Hematopoietic multipotent progenitor cell treated with erythropoietin and hydrocortisone succinate and interleukin-3 and kit ligand, for 4 days (in vitro differentiated cells): ENCODE data around the gene FAM221B.

Experiments
- DNase-seq: peaks from one replicate; pipeline ENCODE4 v3.0.0-alpha.2; 2015

The FAM221B gene

GRCh38 chr9:35814841-35815543, 13.5 kb downstream of the FAM221B start, which contains the start of gene HINT2:
Gene HINT2, minus strand, starts transcription at chr9:35815042. Its CDS starts 63 bp downstream, at chr9:35814979.
- DNase-seq, result peak; percentile 99

GRCh38 chr9:35814106-35814840, 14.3 kb downstream of the FAM221B start:
- peak; percentile 88 for DNase-seq

GRCh38 chr9:35813434-35814105, 15.0 kb downstream of the FAM221B start:
- peak; percentile 44 for DNase-seq

- peak; percentile 99 for DNase-seq
Measured at GRCh38 chr9:35812025-35812602, 16.4 kb downstream of the FAM221B start, which contains the start of gene SPAG8. Gene SPAG8, minus strand, starts transcription at chr9:35812262. Its CDS starts 115 bp downstream, at chr9:35812147.

GRCh38 chr9:35811381-35812024, 17.0 kb downstream of the FAM221B start:
- no peak for DNase-seq

- no peak for DNase-seq
Measured at GRCh38 chr9:35810122-35810521, 18.4 kb downstream of the FAM221B start.

GRCh38 chr9:35808433-35808832, 20.1 kb downstream of the FAM221B start:
- DNase-seq, result no peak

- no peak for DNase-seq
Measured at GRCh38 chr9:35806101-35806500, 22.4 kb downstream of the FAM221B start.

- no peak for DNase-seq
Measured at GRCh38 chr9:35801328-35802128, 27.0 kb downstream of the FAM221B start.

- no peak for DNase-seq
Measured at GRCh38 chr9:35800530-35800929, 28.0 kb downstream of the FAM221B start.

- no peak for DNase-seq
Measured at GRCh38 chr9:35798658-35799374, 29.7 kb downstream of the FAM221B start.

GRCh38 chr9:35797311-35798109, 31.0 kb downstream of the FAM221B start:
- DNase-seq, result no peak

- DNase-seq, result no peak
Measured at GRCh38 chr9:35795695-35796094, 32.8 kb downstream of the FAM221B start.

- no peak for DNase-seq
Measured at GRCh38 chr9:35793461-35793860, 35.1 kb downstream of the FAM221B start.

GRCh38 chr9:35792826-35793225, 35.7 kb downstream of the FAM221B start:
- no peak for DNase-seq

- no peak for DNase-seq
Measured at GRCh38 chr9:35792024-35792813, 36.3 kb downstream of the FAM221B start.

- DNase-seq, result no peak
Measured at GRCh38 chr9:35791297-35791921, 37.1 kb downstream of the FAM221B start, which contains the start of gene NPR2. Gene NPR2, plus strand, starts transcription at chr9:35791591. Its CDS starts 818 bp downstream, at chr9:35792409.

- peak; percentile 88 for DNase-seq
Measured at GRCh38 chr9:35790385-35791296, 37.9 kb downstream of the FAM221B start.
